ENCODE measurements around the gene CARS2.

The CARS2 gene

DNA sequence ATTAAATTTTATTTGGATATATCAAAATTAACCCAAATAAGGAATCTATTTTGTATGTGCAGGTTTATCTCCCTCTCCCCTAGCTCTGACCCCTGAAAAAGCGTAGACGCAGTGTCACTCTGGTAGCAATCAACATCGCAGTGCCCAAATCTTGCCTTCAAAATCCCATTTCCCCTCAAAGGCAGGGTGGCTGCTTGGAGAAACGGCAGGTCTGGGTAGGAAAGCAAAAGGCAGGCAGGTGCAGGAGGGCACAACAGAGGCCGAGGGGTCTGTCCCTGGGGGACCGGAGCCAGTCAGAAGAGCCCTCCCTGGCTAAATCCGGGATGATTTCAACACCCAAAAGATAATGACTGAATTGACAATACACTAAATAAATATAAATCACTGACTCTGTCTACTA, 48.7 kb downstream of the CARS2 start:
- Mint-ChIP-seq H3K4me1 (no peaks in the 10 kb centered on the region), H3K36me3 (ENCODE audit: low read depth) (peaks cover 80% of the 10 kb centered on the region), H3K27me3 (ENCODE audit: low read depth) (no peaks in the 10 kb centered on the region), H3K4me3 (no peak overlapping the region), H3K27ac (no peak overlapping the region), H3K9me3 (peaks cover 38% of the 10 kb centered on the region)
- TF ChIP-seq, protein P1, sequence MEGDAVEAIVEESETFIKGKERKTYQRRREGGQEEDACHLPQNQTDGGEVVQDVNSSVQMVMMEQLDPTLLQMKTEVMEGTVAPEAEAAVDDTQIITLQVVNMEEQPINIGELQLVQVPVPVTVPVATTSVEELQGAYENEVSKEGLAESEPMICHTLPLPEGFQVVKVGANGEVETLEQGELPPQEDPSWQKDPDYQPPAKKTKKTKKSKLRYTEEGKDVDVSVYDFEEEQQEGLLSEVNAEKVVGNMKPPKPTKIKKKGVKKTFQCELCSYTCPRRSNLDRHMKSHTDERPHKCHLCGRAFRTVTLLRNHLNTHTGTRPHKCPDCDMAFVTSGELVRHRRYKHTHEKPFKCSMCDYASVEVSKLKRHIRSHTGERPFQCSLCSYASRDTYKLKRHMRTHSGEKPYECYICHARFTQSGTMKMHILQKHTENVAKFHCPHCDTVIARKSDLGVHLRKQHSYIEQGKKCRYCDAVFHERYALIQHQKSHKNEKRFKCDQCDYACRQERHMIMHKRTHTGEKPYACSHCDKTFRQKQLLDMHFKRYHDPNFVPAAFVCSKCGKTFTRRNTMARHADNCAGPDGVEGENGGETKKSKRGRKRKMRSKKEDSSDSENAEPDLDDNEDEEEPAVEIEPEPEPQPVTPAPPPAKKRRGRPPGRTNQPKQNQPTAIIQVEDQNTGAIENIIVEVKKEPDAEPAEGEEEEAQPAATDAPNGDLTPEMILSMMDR (IDR thresholded peaks at IDR 0.05; ENCODE audit: unreplicated experiment in 3 of 3): no peak

DNA sequence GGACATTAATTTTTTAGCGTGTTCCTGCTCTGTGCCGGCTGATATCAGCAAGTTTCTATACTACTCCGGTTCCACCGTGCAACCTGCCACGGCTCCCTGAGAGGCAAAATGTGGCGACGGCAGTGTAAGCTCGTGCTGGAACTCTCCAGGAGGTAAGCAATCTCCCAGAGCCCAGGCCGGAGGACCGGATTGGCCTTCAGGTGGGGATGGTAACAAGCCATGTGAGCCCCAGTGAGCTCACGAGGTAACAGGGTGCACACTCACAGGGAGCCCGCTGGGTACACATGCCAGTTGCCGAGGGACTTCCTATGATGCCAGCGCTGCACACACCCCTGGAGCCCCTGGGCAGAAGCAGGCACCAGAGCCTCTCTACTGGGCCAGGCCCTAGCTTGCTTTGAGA, 52.1 kb downstream of the CARS2 start:
- peaks cover 66% of the 10 kb centered on the region for H3K36me3 Mint-ChIP-seq (ENCODE audit: low read depth)
- H3K27ac Mint-ChIP-seq: no peak overlapping the region
- TF ChIP-seq, protein P1 (IDR thresholded peaks at IDR 0.05; ENCODE audit: unreplicated experiment in 3 of 3): no peak
- no peaks in the 10 kb centered on the region for H3K4me1 Mint-ChIP-seq
- peaks cover 14% of the 10 kb centered on the region for H3K9me3 Mint-ChIP-seq
- H3K4me3 Mint-ChIP-seq: no peak overlapping the region
- no peaks in the 10 kb centered on the region for H3K27me3 Mint-ChIP-seq (ENCODE audit: low read depth)

DNA sequence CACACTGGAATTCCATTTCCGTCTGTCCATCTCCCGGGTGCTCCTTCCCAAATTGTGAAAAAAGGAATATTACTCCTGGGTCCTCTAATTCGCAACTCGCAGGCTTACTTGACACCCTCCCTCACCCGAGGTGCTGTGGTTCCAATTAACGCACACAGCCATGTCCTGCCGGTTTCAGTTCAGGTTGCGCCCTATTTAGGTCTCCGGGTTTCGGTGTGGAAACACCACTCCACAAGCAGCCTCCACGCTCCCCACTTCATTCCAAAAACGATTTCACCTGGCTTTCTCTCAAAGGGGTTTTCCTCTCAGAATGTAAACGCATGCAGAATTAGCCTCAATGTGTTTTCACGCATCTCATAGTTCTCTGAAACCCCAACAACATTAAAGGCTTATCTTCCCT, 52.6 kb downstream of the CARS2 start:
- H3K4me1 Mint-ChIP-seq: no peaks in the 10 kb centered on the region
- TF ChIP-seq, protein P1 (IDR thresholded peaks at IDR 0.05; ENCODE audit: unreplicated experiment in 3 of 3): no peak
- no peaks in the 10 kb centered on the region for H3K27me3 Mint-ChIP-seq (ENCODE audit: low read depth)
- peaks cover 60% of the 10 kb centered on the region for H3K36me3 Mint-ChIP-seq (ENCODE audit: low read depth)
- H3K9me3 Mint-ChIP-seq: peaks cover 10% of the 10 kb centered on the region
- no peak overlapping the region for H3K27ac Mint-ChIP-seq
- H3K4me3 Mint-ChIP-seq: no peak overlapping the region

DNA sequence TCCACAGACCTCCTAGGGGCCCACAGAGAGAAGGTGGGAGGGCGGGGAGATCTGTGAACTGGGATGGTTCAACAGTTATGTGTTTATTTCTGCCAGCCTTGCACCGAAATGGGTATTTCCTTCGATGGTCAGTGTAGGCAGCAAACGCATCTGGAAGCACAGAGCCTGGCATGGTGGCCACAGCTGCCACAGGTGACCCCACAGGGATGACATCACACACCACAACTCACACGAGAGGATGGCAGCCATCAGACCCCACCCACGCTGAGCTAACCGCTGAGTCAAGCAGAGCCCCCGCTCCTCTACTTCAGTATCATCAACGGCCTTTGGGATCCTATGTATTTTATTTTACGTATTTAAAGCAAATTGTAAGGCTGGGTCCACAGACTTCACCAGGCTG, 53.2 kb downstream of the CARS2 start:
- Mint-ChIP-seq H3K36me3 (ENCODE audit: low read depth) (peaks cover 55% of the 10 kb centered on the region), H3K4me3 (no peak overlapping the region), H3K9me3 (peaks cover 5% of the 10 kb centered on the region), H3K27ac (no peak overlapping the region), H3K27me3 (ENCODE audit: low read depth) (no peaks in the 10 kb centered on the region), H3K4me1 (no peaks in the 10 kb centered on the region)
- TF ChIP-seq, protein P1 (IDR thresholded peaks at IDR 0.05; ENCODE audit: unreplicated experiment in 3 of 3): no peak

DNA sequence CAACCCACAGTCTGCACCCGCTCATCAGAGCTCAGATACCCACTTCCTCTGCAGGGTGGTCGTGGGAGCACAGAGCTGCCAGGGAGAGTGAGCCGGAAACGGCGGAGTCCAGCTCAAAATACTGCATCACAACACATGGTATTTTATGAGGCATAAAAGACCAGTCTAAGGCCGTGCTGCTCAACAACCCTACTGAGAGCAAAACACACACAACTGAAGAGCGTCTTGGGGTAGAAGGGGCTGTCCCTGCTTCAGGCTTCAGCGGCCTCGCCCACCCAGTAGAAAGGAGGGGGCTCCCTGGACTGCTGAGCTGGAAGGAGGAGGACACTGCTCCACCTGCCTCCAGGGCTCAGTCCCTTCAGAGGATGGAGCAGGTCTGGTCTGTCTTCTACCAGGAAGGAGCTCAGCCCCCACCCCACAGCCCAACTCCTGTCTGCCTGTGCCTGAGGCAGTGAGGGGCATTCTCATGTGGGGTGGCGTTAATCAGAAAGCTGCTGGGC, 53.6 kb downstream of the CARS2 start:
- TF ChIP-seq, protein P1 (IDR thresholded peaks at IDR 0.05; ENCODE audit: unreplicated experiment in 3 of 3): no peak
- H3K36me3 Mint-ChIP-seq (ENCODE audit: low read depth): peaks cover 50% of the 10 kb centered on the region
- H3K27me3 Mint-ChIP-seq (ENCODE audit: low read depth): no peaks in the 10 kb centered on the region
- H3K4me1 Mint-ChIP-seq: no peaks in the 10 kb centered on the region
- no peak overlapping the region for H3K27ac Mint-ChIP-seq
- peaks cover 3% of the 10 kb centered on the region for H3K9me3 Mint-ChIP-seq
- H3K4me3 Mint-ChIP-seq: no peak overlapping the region

DNA sequence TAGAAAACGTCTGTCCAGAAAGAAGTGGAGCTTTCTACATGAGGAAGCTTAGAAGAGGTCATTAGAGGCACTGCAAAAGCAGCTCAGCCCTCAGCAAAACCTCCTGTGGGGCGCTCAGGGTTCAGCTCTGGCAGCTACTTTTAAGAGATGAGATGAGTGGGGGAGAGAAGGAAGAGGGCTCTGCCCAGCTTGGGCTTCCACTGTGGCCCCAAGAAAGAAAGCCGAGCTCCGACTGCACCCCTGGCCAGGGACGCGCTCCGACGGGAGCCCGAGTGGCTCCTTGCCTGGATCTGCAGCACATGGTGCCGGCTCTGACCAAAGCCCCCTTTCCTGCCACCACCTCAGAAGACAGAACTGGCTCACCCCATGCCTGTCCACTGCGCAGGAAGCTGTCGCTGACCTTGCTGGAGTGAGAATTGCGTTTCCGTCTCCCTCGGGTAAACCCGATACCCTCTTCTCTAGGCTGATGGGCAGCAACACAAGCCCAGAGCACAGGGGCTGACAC, 54.1 kb downstream of the CARS2 start:
- Mint-ChIP-seq H3K27me3 (ENCODE audit: low read depth) (no peaks in the 10 kb centered on the region), H3K4me1 (no peaks in the 10 kb centered on the region), H3K27ac (no peak overlapping the region), H3K9me3 (peaks cover 3% of the 10 kb centered on the region), H3K36me3 (ENCODE audit: low read depth) (peaks cover 47% of the 10 kb centered on the region), H3K4me3 (no peak overlapping the region)
- TF ChIP-seq, protein P1 (IDR thresholded peaks at IDR 0.05; ENCODE audit: unreplicated experiment in 3 of 3): no peak

Measured in nephron (organoid).